HG03575 (cell line): Measurements from ENCODE around the gene GRAMD1B.
"Not testable (repeated sequence)": the region's sequence is repeated elsewhere in the genome, so short reads cannot be mapped to it uniquely, and the experiment has no call there.

Experiments used
- ATAC-seq: cut with Tn5 transposase; IDR thresholded peaks from one replicate; pipeline ENCODE4 v1.9.1; 2021; ENCODE audit not compliant: unreplicated experiment, insufficient number of reproducible peaks, low FRiP score; ENCODE audit errors: extremely low read depth

Gene GRAMD1B

GRCh38 chr11:123437236-123437979 lies 7.3 kb downstream of the GRAMD1B start:
- ATAC-seq: no peak

GRCh38 chr11:123438131-123438627 lies 8.1 kb downstream of the GRAMD1B start:
- ATAC-seq: no peak

- ATAC-seq: no peak
Measured at GRCh38 chr11:123439616-123440015, 9.5 kb downstream of the GRAMD1B start.

GRCh38 chr11:123441161-123441560 lies 11.1 kb downstream of the GRAMD1B start:
- ATAC-seq: no peak

- ATAC-seq: no peak
Measured at GRCh38 chr11:123443851-123444623, 14.0 kb downstream of the GRAMD1B start.

- no peak for ATAC-seq
Measured at GRCh38 chr11:123448823-123449222, 18.8 kb downstream of the GRAMD1B start.

GRCh38 chr11:123449436-123449835 lies 19.4 kb downstream of the GRAMD1B start:
- ATAC-seq: no peak

GRCh38 chr11:123450623-123451022 lies 20.6 kb downstream of the GRAMD1B start:
- ATAC-seq: no peak

- no peak for ATAC-seq
Measured at GRCh38 chr11:123451183-123451781, 21.2 kb downstream of the GRAMD1B start.

- no peak for ATAC-seq
Measured at GRCh38 chr11:123452794-123453193, 22.7 kb downstream of the GRAMD1B start.

GRCh38 chr11:123454060-123454651 lies 24.1 kb downstream of the GRAMD1B start:
- no peak for ATAC-seq

GRCh38 chr11:123454796-123455195 lies 24.7 kb downstream of the GRAMD1B start:
- no peak for ATAC-seq

- not testable (repeated sequence) for ATAC-seq
Measured at GRCh38 chr11:123456448-123456847, 26.4 kb downstream of the GRAMD1B start.

GRCh38 chr11:123457187-123457770 lies 27.2 kb downstream of the GRAMD1B start:
- ATAC-seq: no peak

GRCh38 chr11:123458501-123458900 lies 28.4 kb downstream of the GRAMD1B start:
- no peak for ATAC-seq

- no peak for ATAC-seq
Measured at GRCh38 chr11:123460012-123460700, 30.1 kb downstream of the GRAMD1B start.

GRCh38 chr11:123461164-123461563 lies 31.1 kb downstream of the GRAMD1B start:
- no peak for ATAC-seq

- ATAC-seq: not testable (repeated sequence)
Measured at GRCh38 chr11:123465667-123466066, 35.6 kb downstream of the GRAMD1B start.
